GM21515 (cell line): ENCODE results near the gene INTS3.

Source experiments
- ATAC-seq: cut with Tn5 transposase; IDR thresholded peaks from one replicate; pipeline ENCODE4 v1.9.1; 2021; ENCODE audit not compliant: unreplicated experiment

The INTS3 gene

GRCh38 chr1:153727463-153728304, at the start of gene INTS3:
Gene INTS3, plus strand, starts transcription at chr1:153728050. Its CDS starts 585 bp downstream, at chr1:153728635.
- ATAC-seq: peak; percentile 94

DNA sequence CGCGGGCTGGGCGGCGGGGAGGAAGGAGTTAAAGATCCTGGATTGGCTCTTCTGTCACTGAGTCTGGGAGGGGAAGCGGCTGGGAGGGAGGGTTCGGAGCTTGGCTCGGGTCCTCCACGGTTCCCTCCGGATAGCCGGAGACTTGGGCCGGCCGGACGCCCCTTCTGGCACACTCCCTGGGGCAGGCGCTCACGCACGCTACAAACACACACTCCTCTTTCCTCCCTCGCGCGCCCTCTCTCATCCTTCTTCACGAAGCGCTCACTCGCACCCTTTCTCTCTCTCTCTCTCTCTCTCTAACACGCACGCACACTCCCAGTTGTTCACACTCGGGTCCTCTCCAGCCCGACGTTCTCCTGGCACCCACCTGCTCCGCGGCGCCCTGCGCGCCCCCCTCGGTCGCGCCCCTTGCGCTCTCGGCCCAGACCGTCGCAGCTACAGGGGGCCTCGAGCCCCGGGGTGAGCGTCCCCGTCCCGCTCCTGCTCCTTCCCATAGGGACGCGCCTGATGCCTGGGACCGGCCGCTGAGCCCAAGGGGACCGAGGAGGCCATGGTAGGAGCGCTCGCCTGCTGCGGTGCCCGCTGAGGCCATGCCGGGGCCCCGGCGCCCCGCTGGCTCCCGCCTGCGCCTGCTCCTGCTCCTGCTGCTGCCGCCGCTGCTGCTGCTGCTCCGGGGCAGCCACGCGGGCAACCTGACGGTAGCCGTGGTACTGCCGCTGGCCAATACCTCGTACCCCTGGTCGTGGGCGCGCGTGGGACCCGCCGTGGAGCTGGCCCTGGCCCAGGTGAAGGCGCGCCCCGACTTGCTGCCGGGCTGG, 49.1 kb upstream of the INTS3 start, which contains the start of gene NPR1:
Gene NPR1 (plus strand): TSS at position 170 of the 818 bp plus-strand sequence. CDS start 421 bp downstream, at position 591.
- ATAC-seq: no peak

DNA sequence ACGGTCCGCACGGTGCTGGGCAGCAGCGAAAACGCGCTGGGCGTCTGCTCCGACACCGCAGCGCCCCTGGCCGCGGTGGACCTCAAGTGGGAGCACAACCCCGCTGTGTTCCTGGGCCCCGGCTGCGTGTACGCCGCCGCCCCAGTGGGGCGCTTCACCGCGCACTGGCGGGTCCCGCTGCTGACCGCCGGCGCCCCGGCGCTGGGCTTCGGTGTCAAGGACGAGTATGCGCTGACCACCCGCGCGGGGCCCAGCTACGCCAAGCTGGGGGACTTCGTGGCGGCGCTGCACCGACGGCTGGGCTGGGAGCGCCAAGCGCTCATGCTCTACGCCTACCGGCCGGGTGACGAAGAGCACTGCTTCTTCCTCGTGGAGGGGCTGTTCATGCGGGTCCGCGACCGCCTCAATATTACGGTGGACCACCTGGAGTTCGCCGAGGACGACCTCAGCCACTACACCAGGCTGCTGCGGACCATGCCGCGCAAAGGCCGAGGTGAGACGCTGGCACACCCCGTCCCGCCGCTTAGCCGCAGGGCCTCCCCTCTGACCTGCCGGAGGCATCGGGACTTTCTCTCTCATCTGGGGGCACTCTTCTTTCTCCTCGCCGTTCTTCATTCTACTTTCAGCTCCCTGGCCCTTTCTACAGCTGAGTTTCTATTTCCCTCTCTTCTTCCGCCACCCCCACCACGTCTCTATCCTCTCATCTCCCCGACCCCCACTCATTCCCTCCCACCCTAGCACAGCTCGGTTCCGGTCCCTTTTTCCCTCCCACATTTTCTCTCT, 48.3 kb upstream of the INTS3 start:
- no peak for ATAC-seq

DNA sequence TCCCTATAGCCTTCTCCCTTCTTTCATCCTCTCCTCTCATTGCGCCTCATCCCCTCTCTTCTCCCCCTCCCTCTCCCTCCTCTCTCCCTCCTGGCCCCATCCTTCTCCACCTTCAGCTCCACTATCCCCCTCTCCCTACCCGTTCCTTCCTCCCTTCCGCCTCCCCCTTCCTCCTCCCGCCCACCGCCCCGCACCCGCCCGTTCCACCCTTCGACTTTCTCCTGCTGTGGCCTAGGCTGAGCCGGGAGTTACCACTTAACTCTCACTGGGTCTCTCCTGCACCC, 47.8 kb upstream of the INTS3 start:
- ATAC-seq: no peak

- ATAC-seq: no peak
These were observed 45.1 kb upstream of the INTS3 start for GRCh38 chr1:153682730-153683129.

DNA sequence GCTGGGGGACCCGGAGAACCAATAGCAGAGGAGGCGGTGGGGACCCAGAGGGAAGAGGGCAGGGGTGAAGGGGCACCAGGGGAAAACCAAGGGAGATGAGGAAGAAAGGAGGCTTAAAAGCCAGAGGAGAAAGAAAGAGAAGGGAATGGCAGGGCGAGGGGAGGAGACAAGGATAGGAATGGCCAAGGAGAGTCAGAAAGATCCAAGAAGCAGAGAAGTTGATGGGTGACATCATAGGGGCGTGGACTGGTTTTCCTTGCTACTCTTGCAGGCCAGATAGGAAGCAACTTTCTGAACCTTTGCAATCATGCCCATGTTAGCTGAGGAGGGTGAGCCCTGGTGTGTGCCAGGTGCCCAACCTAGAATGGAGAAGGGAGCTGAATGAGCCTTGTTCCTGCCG, 44.0 kb upstream of the INTS3 start:
- no peak for ATAC-seq

DNA sequence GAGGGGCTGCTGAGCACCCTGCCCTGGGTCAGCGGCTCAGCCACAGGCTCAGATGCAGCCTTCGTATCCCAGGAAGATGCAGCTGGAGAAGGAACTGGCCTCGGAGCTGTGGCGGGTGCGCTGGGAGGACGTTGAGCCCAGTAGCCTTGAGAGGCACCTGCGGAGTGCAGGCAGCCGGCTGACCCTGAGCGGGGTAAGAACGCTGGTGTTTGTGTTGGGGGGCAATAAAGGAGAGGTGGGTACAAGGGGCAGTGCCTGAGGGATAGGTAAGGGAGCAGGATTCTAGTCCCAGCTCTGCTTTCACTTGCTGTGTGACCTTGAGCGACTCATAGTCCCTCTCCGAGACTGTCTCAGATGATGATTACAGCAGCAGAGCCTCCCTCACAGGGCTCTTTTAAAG, 43.0 kb upstream of the INTS3 start:
- ATAC-seq: no peak

- ATAC-seq: no peak
These were observed 42.1 kb upstream of the INTS3 start for GRCh38 chr1:153685544-153686340.

GRCh38 chr1:153687346-153688125, 40.3 kb upstream of the INTS3 start:
- no peak for ATAC-seq

- ATAC-seq: no peak
These were observed 39.6 kb upstream of the INTS3 start for GRCh38 chr1:153688276-153688675.

DNA sequence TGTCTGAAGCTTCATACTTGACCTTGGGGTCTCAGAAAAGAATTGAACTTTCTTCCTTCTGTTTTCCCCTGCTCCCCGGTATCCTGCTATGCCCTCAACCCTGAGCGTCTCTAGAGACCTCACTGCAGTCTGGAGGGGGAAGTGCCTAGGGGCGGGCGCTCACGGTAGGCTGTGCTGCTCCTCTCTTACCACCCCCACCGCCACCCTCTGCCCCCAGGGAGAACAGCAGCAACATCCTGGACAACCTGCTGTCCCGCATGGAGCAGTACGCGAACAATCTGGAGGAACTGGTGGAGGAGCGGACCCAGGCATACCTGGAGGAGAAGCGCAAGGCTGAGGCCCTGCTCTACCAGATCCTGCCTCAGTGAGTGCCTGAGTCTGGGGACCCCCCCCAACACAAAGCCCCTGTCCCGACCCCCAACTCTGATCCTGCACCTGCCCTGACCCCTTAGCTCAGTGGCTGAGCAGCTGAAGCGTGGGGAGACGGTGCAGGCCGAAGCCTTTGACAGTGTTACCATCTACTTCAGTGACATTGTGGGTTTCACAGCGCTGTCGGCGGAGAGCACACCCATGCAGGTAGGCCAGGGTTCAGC, 39.0 kb upstream of the INTS3 start:
- ATAC-seq: no peak

DNA sequence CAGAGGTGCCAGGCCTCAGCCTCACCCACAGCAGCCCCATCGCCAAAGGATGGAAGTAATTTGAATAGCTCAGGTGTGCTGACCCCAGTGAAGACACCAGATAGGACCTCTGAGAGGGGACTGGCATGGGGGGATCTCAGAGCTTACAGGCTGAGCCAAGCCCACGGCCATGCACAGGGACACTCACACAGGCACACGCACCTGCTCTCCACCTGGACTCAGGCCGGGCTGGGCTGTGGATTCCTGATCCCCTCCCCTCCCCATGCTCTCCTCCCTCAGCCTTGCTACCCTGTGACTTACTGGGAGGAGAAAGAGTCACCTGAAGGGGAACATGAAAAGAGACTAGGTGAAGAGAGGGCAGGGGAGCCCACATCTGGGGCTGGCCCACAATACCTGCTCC, 34.4 kb upstream of the INTS3 start:
- no peak for ATAC-seq

GRCh38 chr1:153696741-153697140, 31.1 kb upstream of the INTS3 start:
- ATAC-seq: no peak

GRCh38 chr1:153697191-153698019, 30.4 kb upstream of the INTS3 start:
- ATAC-seq: no peak

- ATAC-seq: no peak
These were observed 29.6 kb upstream of the INTS3 start for GRCh38 chr1:153698020-153698922.

GRCh38 chr1:153698923-153699714, 28.7 kb upstream of the INTS3 start:
- ATAC-seq: no peak

- ATAC-seq: no peak
These were observed 28.1 kb upstream of the INTS3 start for GRCh38 chr1:153699768-153700167.
